WTC11 (cell line): ENCODE results near the gene IGF2BP3. TPM values are rescaled to one million over a fixed set of nuclear protein-coding genes. Genes with fewer than 3 reads are reported as not detected.

ENCODE experiments used
- ATAC-seq: fragments of 200-7000 bp; cut with Tn5 transposase; 2 replicates; pipeline ENCODE4 v1.10.0; 2021; ENCODE audit warnings: mild to moderate bottlenecking, moderate library complexity
- CTCF ChIA-PET: fragments of 300-600 bp; sonication (Branson Sonifier 250); formaldehyde crosslinking; loops from one replicate; lab custom pipeline; 2021; ENCODE audit warnings: antibody characterized with exemption; lab: Charles Lee
- POLR2A ChIA-PET: fragments of 350-600 bp; sonication (Branson Sonifier 250); formaldehyde crosslinking; loops from one replicate; lab custom pipeline; 2021; ENCODE audit warnings: antibody characterized with exemption; lab: Charles Lee
- DNase-seq: peaks from one replicate; pipeline ENCODE4 v3.0.0; 2021; ENCODE audit warnings: low spot score
- H3K27ac Mint-ChIP-seq: 2 replicates; pipeline ENCODE4 v1.8.0; 2021; ENCODE audit warnings: mixed read lengths
- H3K27me3 Mint-ChIP-seq: 2 replicates; pipeline ENCODE4 v1.8.0; 2021; ENCODE audit warnings: low read depth, mild to moderate bottlenecking, moderate library complexity, mixed read lengths
- H3K36me3 Mint-ChIP-seq: 2 replicates; pipeline ENCODE4 v1.8.0; 2021; ENCODE audit warnings: mixed read lengths
- H3K4me1 Mint-ChIP-seq: 2 replicates; pipeline ENCODE4 v1.8.0; 2022; ENCODE audit warnings: mixed read lengths
- H3K4me3 Mint-ChIP-seq: 2 replicates; pipeline ENCODE4 v1.8.0; 2021; ENCODE audit warnings: mild to moderate bottlenecking, moderate library complexity, mixed read lengths
- H3K9me3 Mint-ChIP-seq: 2 replicates; pipeline ENCODE4 v1.8.0; 2021; ENCODE audit warnings: mixed read lengths
- ESRRA ChIP-seq: sonication (generic); formaldehyde crosslinking; IDR thresholded peaks from 2 replicates; pipeline ENCODE4 v1.8.1; 2022; ENCODE audit warnings: mild to moderate bottlenecking, missing genetic modification reagents, borderline replicate concordance
- GTF2I ChIP-seq: fragments of 250-450 bp; sonication (Bioruptor Pico); conservative IDR thresholded peaks from 2 replicates; pipeline ENCODE4 v1.4.0; 2021; ENCODE audit warnings: mild to moderate bottlenecking
- HMGA2 ChIP-seq: fragments of 250-450 bp; sonication (Bioruptor Pico); IDR thresholded peaks from 2 replicates; pipeline ENCODE4 v1.4.0; 2021; ENCODE audit warnings: mild to moderate bottlenecking, moderate library complexity
- IRF2 ChIP-seq: sonication (generic); formaldehyde crosslinking; IDR thresholded peaks from 2 replicates; pipeline ENCODE4 v1.8.0; 2022; ENCODE audit warnings: low read depth, missing genetic modification reagents, borderline replicate concordance
- JUN ChIP-seq: sonication (generic); formaldehyde crosslinking; IDR thresholded peaks from 2 replicates; pipeline ENCODE4 v1.8.0; 2023; ENCODE audit warnings: mild to moderate bottlenecking, missing genetic modification reagents
- OVOL2 ChIP-seq: fragments of 250-450 bp; sonication (Bioruptor Pico); IDR thresholded peaks from 2 replicates; pipeline ENCODE4 v1.9.0; 2021; ENCODE audit warnings: mild to moderate bottlenecking, borderline replicate concordance
- RELA ChIP-seq: sonication (generic); formaldehyde crosslinking; IDR thresholded peaks from 2 replicates; pipeline ENCODE4 v1.8.1; 2022; ENCODE audit warnings: missing genetic modification reagents, mild to moderate bottlenecking, borderline replicate concordance
- SOX15 ChIP-seq: fragments of 250-450 bp; sonication (Bioruptor Pico); IDR thresholded peaks from 2 replicates; pipeline ENCODE4 v1.9.0; 2021; ENCODE audit warnings: mild to moderate bottlenecking
- TCF7 ChIP-seq: sonication (generic); formaldehyde crosslinking; IDR thresholded peaks from 2 replicates; pipeline ENCODE4 v1.8.0; 2022; ENCODE audit warnings: mild to moderate bottlenecking, low read depth, missing genetic modification reagents, moderate library complexity
- ZBTB21 ChIP-seq: sonication (generic); formaldehyde crosslinking; IDR thresholded peaks from 2 replicates; pipeline ENCODE4 v1.8.1; 2023; ENCODE audit warnings: mild to moderate bottlenecking, missing genetic modification reagents, borderline replicate concordance
- ZNF138 ChIP-seq: sonication (generic); formaldehyde crosslinking; conservative IDR thresholded peaks from 2 replicates; pipeline ENCODE4 v1.8.1; 2022; ENCODE audit warnings: mild to moderate bottlenecking, moderate library complexity, missing genetic modification reagents
- ZNF232 ChIP-seq: sonication (generic); formaldehyde crosslinking; IDR thresholded peaks from 2 replicates; pipeline ENCODE4 v1.8.0; 2022; ENCODE audit warnings: mild to moderate bottlenecking, missing genetic modification reagents
- ZNF423 ChIP-seq: fragments of 250-450 bp; sonication (Bioruptor Pico); IDR thresholded peaks from 2 replicates; pipeline ENCODE4 v2.1.2; 2022; ENCODE audit warnings: mild to moderate bottlenecking, moderate library complexity
- ZNF425 ChIP-seq: fragments of 250-450 bp; sonication (Bioruptor Pico); conservative IDR thresholded peaks from 2 replicates; pipeline ENCODE4 v1.9.0; 2021; ENCODE audit warnings: mild to moderate bottlenecking
- total RNA-seq: library from RNA; stranded (reverse); gene quantifications from 3 replicates; pipeline ENCODE4 v1.2.3, GENCODE V29; 2021
- TF ChIP-seq, protein P1 (sequence below): sonication (generic); formaldehyde crosslinking; IDR thresholded peaks from 2 replicates; pipeline ENCODE4 v1.8.1; 2023; ENCODE audit warnings: mild to moderate bottlenecking, missing genetic modification reagents, borderline replicate concordance
- TF ChIP-seq, protein P2 (sequence below): sonication (generic); formaldehyde crosslinking; IDR thresholded peaks from 2 replicates; pipeline ENCODE4 v1.8.1; 2022; ENCODE audit warnings: low read depth, missing genetic modification reagents, borderline replicate concordance
- TF ChIP-seq, protein P3 (sequence below): sonication (generic); formaldehyde crosslinking; IDR thresholded peaks from 2 replicates; pipeline ENCODE4 v1.8.1; 2022; ENCODE audit warnings: mild to moderate bottlenecking, moderate library complexity, missing genetic modification reagents

The IGF2BP3 gene
- total RNA-seq, 1 experiment from 2014 or later = 129 TPM

GRCh38 chr7:23397241-23397640 lies 73.0 kb downstream of the IGF2BP3 start (continued):
- TF ChIP-seq, protein P1, sequence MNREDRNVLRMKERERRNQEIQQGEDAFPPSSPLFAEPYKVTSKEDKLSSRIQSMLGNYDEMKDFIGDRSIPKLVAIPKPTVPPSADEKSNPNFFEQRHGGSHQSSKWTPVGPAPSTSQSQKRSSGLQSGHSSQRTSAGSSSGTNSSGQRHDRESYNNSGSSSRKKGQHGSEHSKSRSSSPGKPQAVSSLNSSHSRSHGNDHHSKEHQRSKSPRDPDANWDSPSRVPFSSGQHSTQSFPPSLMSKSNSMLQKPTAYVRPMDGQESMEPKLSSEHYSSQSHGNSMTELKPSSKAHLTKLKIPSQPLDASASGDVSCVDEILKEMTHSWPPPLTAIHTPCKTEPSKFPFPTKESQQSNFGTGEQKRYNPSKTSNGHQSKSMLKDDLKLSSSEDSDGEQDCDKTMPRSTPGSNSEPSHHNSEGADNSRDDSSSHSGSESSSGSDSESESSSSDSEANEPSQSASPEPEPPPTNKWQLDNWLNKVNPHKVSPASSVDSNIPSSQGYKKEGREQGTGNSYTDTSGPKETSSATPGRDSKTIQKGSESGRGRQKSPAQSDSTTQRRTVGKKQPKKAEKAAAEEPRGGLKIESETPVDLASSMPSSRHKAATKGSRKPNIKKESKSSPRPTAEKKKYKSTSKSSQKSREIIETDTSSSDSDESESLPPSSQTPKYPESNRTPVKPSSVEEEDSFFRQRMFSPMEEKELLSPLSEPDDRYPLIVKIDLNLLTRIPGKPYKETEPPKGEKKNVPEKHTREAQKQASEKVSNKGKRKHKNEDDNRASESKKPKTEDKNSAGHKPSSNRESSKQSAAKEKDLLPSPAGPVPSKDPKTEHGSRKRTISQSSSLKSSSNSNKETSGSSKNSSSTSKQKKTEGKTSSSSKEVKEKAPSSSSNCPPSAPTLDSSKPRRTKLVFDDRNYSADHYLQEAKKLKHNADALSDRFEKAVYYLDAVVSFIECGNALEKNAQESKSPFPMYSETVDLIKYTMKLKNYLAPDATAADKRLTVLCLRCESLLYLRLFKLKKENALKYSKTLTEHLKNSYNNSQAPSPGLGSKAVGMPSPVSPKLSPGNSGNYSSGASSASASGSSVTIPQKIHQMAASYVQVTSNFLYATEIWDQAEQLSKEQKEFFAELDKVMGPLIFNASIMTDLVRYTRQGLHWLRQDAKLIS (CRISPR knock-in tag) = no peak
- TF ChIP-seq JUN (CRISPR knock-in tag) = no peak
- no peak for TF ChIP-seq GTF2I (CRISPR knock-in tag)
- TF ChIP-seq SOX15 (CRISPR knock-in tag) = no peak
- TF ChIP-seq IRF2 = no peak
- TF ChIP-seq, protein P2, sequence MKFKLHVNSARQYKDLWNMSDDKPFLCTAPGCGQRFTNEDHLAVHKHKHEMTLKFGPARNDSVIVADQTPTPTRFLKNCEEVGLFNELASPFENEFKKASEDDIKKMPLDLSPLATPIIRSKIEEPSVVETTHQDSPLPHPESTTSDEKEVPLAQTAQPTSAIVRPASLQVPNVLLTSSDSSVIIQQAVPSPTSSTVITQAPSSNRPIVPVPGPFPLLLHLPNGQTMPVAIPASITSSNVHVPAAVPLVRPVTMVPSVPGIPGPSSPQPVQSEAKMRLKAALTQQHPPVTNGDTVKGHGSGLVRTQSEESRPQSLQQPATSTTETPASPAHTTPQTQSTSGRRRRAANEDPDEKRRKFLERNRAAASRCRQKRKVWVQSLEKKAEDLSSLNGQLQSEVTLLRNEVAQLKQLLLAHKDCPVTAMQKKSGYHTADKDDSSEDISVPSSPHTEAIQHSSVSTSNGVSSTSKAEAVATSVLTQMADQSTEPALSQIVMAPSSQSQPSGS (CRISPR knock-in tag) = no peak
- no peak for TF ChIP-seq RELA (CRISPR knock-in tag)
- no peak for TF ChIP-seq ESRRA (CRISPR knock-in tag)
- TF ChIP-seq, protein P3, sequence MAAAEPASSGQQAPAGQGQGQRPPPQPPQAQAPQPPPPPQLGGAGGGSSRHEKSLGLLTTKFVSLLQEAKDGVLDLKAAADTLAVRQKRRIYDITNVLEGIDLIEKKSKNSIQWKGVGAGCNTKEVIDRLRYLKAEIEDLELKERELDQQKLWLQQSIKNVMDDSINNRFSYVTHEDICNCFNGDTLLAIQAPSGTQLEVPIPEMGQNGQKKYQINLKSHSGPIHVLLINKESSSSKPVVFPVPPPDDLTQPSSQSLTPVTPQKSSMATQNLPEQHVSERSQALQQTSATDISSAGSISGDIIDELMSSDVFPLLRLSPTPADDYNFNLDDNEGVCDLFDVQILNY = no peak
- TF ChIP-seq ZBTB21 (CRISPR knock-in tag) = no peak

GRCh38 chr7:23396222-23397015 lies 73.9 kb downstream of the IGF2BP3 start:
- no peak for TF ChIP-seq ZNF423 (CRISPR knock-in tag)
- no peak for TF ChIP-seq ZNF232
- TF ChIP-seq TCF7 (CRISPR knock-in tag) = no peak
- no peak for TF ChIP-seq ZNF425 (CRISPR knock-in tag)
- no peak for TF ChIP-seq OVOL2
- no peak for TF ChIP-seq IRF2
- TF ChIP-seq HMGA2 (CRISPR knock-in tag) = no peak
- TF ChIP-seq ZNF138 (CRISPR knock-in tag) = no peak
- ATAC-seq (no peak), DNase-seq (no peak)
- H3K27me3 Mint-ChIP-seq = no peaks in the 10 kb centered on the region
- peaks cover 44% of the 10 kb centered on the region for H3K36me3 Mint-ChIP-seq
- POLR2A ChIA-PET = no interaction called here
- no peak overlapping the region for H3K4me3 Mint-ChIP-seq
- peak overlapping the region; percentile 15; the same call in 1 of the 2 replicates for H3K27ac Mint-ChIP-seq
- CTCF ChIA-PET = no interaction called here
- H3K9me3 Mint-ChIP-seq = no peaks in the 10 kb centered on the region
- peaks cover 15% of the 10 kb centered on the region; the same call in 1 of the 2 replicates for H3K4me1 Mint-ChIP-seq
